Cardiac muscle cell (in vitro differentiated cells and primary cell): ENCODE measurements around the gene KIAA1671. TPM values are rescaled to one million over a fixed set of nuclear protein-coding genes. Genes with fewer than 3 reads are reported as not detected.

Experiments used
- DNase-seq, 2 donors: peaks; one replicate each; pipeline versions ENCODE4 v3.0.0 to v3.0.0-alpha.2; 2010 to 2017; ENCODE audit warnings: low read depth in 1 of 2, low spot score in 1 of 2
- H3K27ac ChIP-seq: fragments of 200-600 bp; sonication (generic); 2 replicates; pipeline ENCODE4 v1.5.1; 2016
- H3K27me3 ChIP-seq: fragments of 200-600 bp; sonication (generic); 2 replicates; pipeline ENCODE4 v1.6.0; 2016; ENCODE audit warnings: control low read depth
- H3K36me3 ChIP-seq: fragments of 200-600 bp; sonication (generic); 2 replicates; pipeline ENCODE4 v1.5.1; 2016; ENCODE audit warnings: control low read depth
- H3K4me1 ChIP-seq: fragments of 200-600 bp; sonication (generic); 2 replicates; pipeline ENCODE4 v1.8.1; 2017; ENCODE audit warnings: low read depth, mild to moderate bottlenecking, mixed run types
- H3K4me3 ChIP-seq: fragments of 200-600 bp; sonication (generic); 2 replicates; pipeline ENCODE4 v1.5.1; 2016; ENCODE audit warnings: mild to moderate bottlenecking
- H3K9me3 ChIP-seq: fragments of 200-600 bp; sonication (generic); 2 replicates; pipeline ENCODE4 v1.5.1; 2017; ENCODE audit warnings: low read depth, mild to moderate bottlenecking, control low read depth
- CTCF ChIP-seq: IDR thresholded peaks from 2 replicates; pipeline ENCODE4 v1.5.1; 2012; ENCODE audit warnings: low read depth, mild to moderate bottlenecking, low read length
- polyA plus RNA-seq: library from polyadenylated mRNA; unstranded; fragments of >200 nt; fragmentation: Nextera tagmentation; extraction: Ambion mirVana; gene quantifications from 2 replicates; pipeline ENCODE4 v1.2.1, GENCODE V29; 2016
- total RNA-seq: library from RNA; depleted of rRNA; stranded (reverse); fragments of >200 nt; gene quantifications from 2 replicates; pipeline ENCODE4 v1.2.3, GENCODE V29; 2016

The KIAA1671 gene
- total and polyA plus RNA-seq, 2 experiments from 2014 or later: 10.9 to 37.3 TPM

- DNase-seq: peak in 1 of 2 donors; percentile 69
- no peaks in the 10 kb centered on the region for H3K4me1 ChIP-seq
Measured at GRCh38 chr22:24926849-24927579, 25.5 kb upstream of the KIAA1671 start.

GRCh38 chr22:24928322-24928721 is 24.2 kb upstream of the KIAA1671 start:
- H3K27ac ChIP-seq: no peak overlapping the region
- H3K4me1 ChIP-seq: no peaks in the 10 kb centered on the region
- H3K36me3 ChIP-seq: no peaks in the 10 kb centered on the region
- no peaks in the 10 kb centered on the region for H3K27me3 ChIP-seq
- no peak overlapping the region for H3K4me3 ChIP-seq
- no peak for DNase-seq
- H3K9me3 ChIP-seq: no peaks in the 10 kb centered on the region
- TF ChIP-seq CTCF: no peak

More at GRCh38 chr22:24926849-24927579, 25.5 kb upstream of the KIAA1671 start:
- Histone ChIP-seq H3K27me3 (no peaks in the 10 kb centered on the region), H3K4me3 (no peak overlapping the region), H3K9me3 (no peaks in the 10 kb centered on the region), H3K27ac (no peak overlapping the region), H3K36me3 (no peaks in the 10 kb centered on the region)
- no peak for TF ChIP-seq CTCF

GRCh38 chr22:24930678-24931077 is 21.8 kb upstream of the KIAA1671 start:
- no peak for TF ChIP-seq CTCF
- Histone ChIP-seq H3K27me3 (no peaks in the 10 kb centered on the region), H3K9me3 (no peaks in the 10 kb centered on the region), H3K4me1 (no peaks in the 10 kb centered on the region), H3K27ac (no peak overlapping the region), H3K4me3 (no peak overlapping the region), H3K36me3 (no peaks in the 10 kb centered on the region)
- DNase-seq: no peak

- no peak for TF ChIP-seq CTCF
- Histone ChIP-seq H3K4me3 (no peak overlapping the region), H3K27ac (no peak overlapping the region), H3K36me3 (no peaks in the 10 kb centered on the region), H3K27me3 (no peaks in the 10 kb centered on the region), H3K4me1 (no peaks in the 10 kb centered on the region), H3K9me3 (no peaks in the 10 kb centered on the region)
- no peak for DNase-seq
Measured at GRCh38 chr22:24935771-24936483, 16.6 kb upstream of the KIAA1671 start.

GRCh38 chr22:24937114-24937513 is 15.4 kb upstream of the KIAA1671 start:
- Histone ChIP-seq H3K9me3 (no peaks in the 10 kb centered on the region), H3K4me1 (no peaks in the 10 kb centered on the region), H3K36me3 (no peaks in the 10 kb centered on the region), H3K27ac (no peak overlapping the region), H3K4me3 (no peak overlapping the region), H3K27me3 (no peaks in the 10 kb centered on the region)
- DNase-seq: peak; percentile 29 to 52
- peak; percentile 57 for TF ChIP-seq CTCF
